ENCODE results near the gene ATP7B.

- TF ChIP-seq CTCF (IDR thresholded peaks at IDR 0.05; ENCODE audit: low read length), result no peak
- no peak for TF ChIP-seq EZH2phosphoT487 (IDR thresholded peaks at IDR 0.05; ENCODE audit: low read length)
- no peak for TF ChIP-seq EZH2 (optimal IDR thresholded peaks at IDR 0.05; ENCODE audit: low read depth, low read length)
These were observed 14.1 kb downstream of the ATP7B start for GRCh38 chr13:51997186-51997585.
